ENCODE results near the gene CTTNBP2NL. TPM values are rescaled to one million over a fixed set of nuclear protein-coding genes. Genes with fewer than 3 reads are reported as not detected.

The CTTNBP2NL gene
- total and polyA plus RNA-seq, 4 donors, result 1.7 to 4.4 (median 3.0) TPM

GRCh38 chr1:112371775-112372174 is 24.2 kb upstream of the CTTNBP2NL start (continued):
- no peak for TF ChIP-seq REST (IDR thresholded peaks at IDR 0.05)
- no peak for TF ChIP-seq TAF1 (conservative IDR thresholded peaks at IDR 0.05)
- no peak for TF ChIP-seq FOXA1 (IDR thresholded peaks at IDR 0.05)
- no peak for TF ChIP-seq YY1 (IDR thresholded peaks at IDR 0.05)
- no peak for TF ChIP-seq HNF4A (conservative IDR thresholded peaks at IDR 0.05)
- no peak for TF ChIP-seq ZBTB33 (IDR thresholded peaks at IDR 0.05)

GRCh38 chr1:112373806-112374205 is 22.2 kb upstream of the CTTNBP2NL start:
- Histone ChIP-seq H3K4me3 (ENCODE audit: low read depth in 1 of 3, low read length in 3 of 3) (no peak overlapping the region), H3K4me1 (ENCODE audit: control insufficient read depth in 4 of 4, insufficient read depth in 4 of 4, low read length in 3 of 4) (peaks cover 0 to 3% (median 0%) of the 10 kb centered on the region in 4 donors), H3K27ac (ENCODE audit: low read depth in 1 of 2, low read length in 2 of 2) (no peak overlapping the region), H3K9me3 (ENCODE audit: control insufficient read depth in 4 of 4, low read length in 3 of 4) (peaks cover 0 to 2% (median 0%) of the 10 kb centered on the region in 4 donors), H3K27me3 (ENCODE audit: control insufficient read depth in 4 of 4, insufficient read depth in 4 of 4, low read length in 3 of 4) (peaks cover 0 to 5% (median 0%) of the 10 kb centered on the region in 4 donors), H3K9ac (ENCODE audit: low read depth in 1 of 2, low read length in 2 of 2) (no peak overlapping the region), H3K36me3 (ENCODE audit: control insufficient read depth in 4 of 4, insufficient read depth in 3 of 4, low read depth in 1 of 4, low read length in 3 of 4) (no peaks in the 10 kb centered on the region)
- WGBS, result 74% methylated on average over 1 of the region's 1 CpG
- no peak for TF ChIP-seq SP1 (IDR thresholded peaks at IDR 0.05)
- no peak for TF ChIP-seq REST (IDR thresholded peaks at IDR 0.05)
- TF ChIP-seq YY1 (IDR thresholded peaks at IDR 0.05), result no peak
- no peak for TF ChIP-seq RAD21 (IDR thresholded peaks at IDR 0.05)
- no peak for TF ChIP-seq ZBTB33 (IDR thresholded peaks at IDR 0.05)
- no peak for TF ChIP-seq EGR1 (IDR thresholded peaks at IDR 0.05; ENCODE audit: low read depth in 2 of 2)
- no peak for DNase-seq (ENCODE audit: low spot score)
